K562 (cell line): Measurements from ENCODE around the gene GFRA1. TPM values are rescaled to one million over a fixed set of nuclear protein-coding genes. Genes with fewer than 3 reads are reported as not detected.

Source experiments
- ATAC-seq: fragments of 200-7000 bp; cut with Tn5 transposase; 3 replicates; pipeline ENCODE4 v1.9.1; 2020; ENCODE audit warnings: moderate library complexity
- BruUV-seq: library from RNA; stranded (reverse); fragments of 400-500 nt; replicated peaks from 2 replicates; lab custom pipeline; 2021; lab: Mats Ljungman, UMichigan
- CTCF ChIA-PET: fragments of 300-600 bp; formaldehyde crosslinking; extraction: SDS; loops from one replicate; lab custom pipeline; 2021; ENCODE audit warnings: low intra/inter-chr PET ratio; lab: Yijun Ruan, JAX
- POLR2A ChIA-PET: fragments of 300-600, 350-650 bp; sonication (Branson Sonifier 250); formaldehyde crosslinking; extraction: SDS; loops from one replicate; lab custom pipeline; 2021; ENCODE audit warnings: antibody characterized with exemption, inconsistent platforms; lab: Yijun Ruan, JAX
- DNase-seq, 4 experiments: peaks; one replicate each; pipeline versions ENCODE4 v3.0.0 to v3.0.0-alpha.2; 2011 to 2018; ENCODE audit warnings: low spot score in 3 of 4, mixed read lengths in 3 of 4; ENCODE audit errors: extremely low read depth in 1 of 4
- FAIRE-seq: peaks from 2 replicates; lab custom pipeline; 2011; peaks lifted over from hg19 to GRCh38; lab: Jason Lieb, UNC
- H2AFZ ChIP-seq: 2 replicates; pipeline ENCODE4 v1.6.0; 2011; ENCODE audit warnings: low read depth, low read length, control low read depth, inconsistent platforms
- H3K27ac ChIP-seq: fragments of 200-600 bp; 3 replicates; pipeline ENCODE4 v1.8.0; 2011; ENCODE audit warnings: low read depth, mild to moderate bottlenecking, control low read depth, inconsistent platforms, low read length, moderate library complexity, mixed read lengths; ENCODE audit errors: extremely low read depth
- H3K27me3 ChIP-seq, 2 experiments: fragments of 300-600 bp in 1 of 2; 2 replicates in 1 of 2; 3 replicates in 1 of 2; pipeline versions ENCODE4 v1.6.0 to v1.8.0; 2011; ENCODE audit warnings: inconsistent platforms in 2 of 2, low read length in 2 of 2, mild to moderate bottlenecking in 1 of 2, mixed read lengths in 1 of 2, moderate library complexity in 1 of 2; ENCODE audit not compliant: control insufficient read depth in 2 of 2, insufficient read depth in 2 of 2
- H3K36me3 ChIP-seq: fragments of 300-600 bp; 3 replicates; pipeline ENCODE4 v1.8.0; 2011; ENCODE audit warnings: mild to moderate bottlenecking, low read length, inconsistent platforms; ENCODE audit not compliant: control insufficient read depth, insufficient read depth
- H3K4me1 ChIP-seq, 2 experiments: fragments of 200-600 bp in 1 of 2; replicated peaks in 1 of 2; 2 replicates in 1 of 2; 3 replicates in 1 of 2; pipeline versions ENCODE4 v1.5.1 to v1.8.0; 2011; ENCODE audit warnings: inconsistent platforms in 2 of 2, low read length in 2 of 2, mild to moderate bottlenecking in 1 of 2, mixed read lengths in 1 of 2, moderate library complexity in 1 of 2; ENCODE audit not compliant: control insufficient read depth in 2 of 2, insufficient read depth in 2 of 2
- H3K4me2 ChIP-seq: 2 replicates; pipeline ENCODE4 v1.6.1; 2011; ENCODE audit warnings: low read length, control low read depth, inconsistent platforms, mixed read lengths; ENCODE audit not compliant: insufficient read depth
- H3K4me3 ChIP-seq: fragments of 200-600 bp; sonication (generic), shearing (Covaris generic); 2 replicates; pipeline ENCODE4 v1.5.1; 2016; ENCODE audit warnings: control low read depth, inconsistent platforms
- H3K79me2 ChIP-seq: fragments of 200-600 bp; 3 replicates; pipeline ENCODE4 v1.8.0; 2011; ENCODE audit warnings: low read length, inconsistent platforms; ENCODE audit not compliant: control insufficient read depth, insufficient read depth
- H3K9ac ChIP-seq, 2 experiments: 2 replicates each; pipeline versions ENCODE4 v1.6.0 to v1.6.1; 2011; ENCODE audit warnings: low read depth in 2 of 2, low read length in 2 of 2, control low read depth in 1 of 2, inconsistent platforms in 1 of 2, mild to moderate bottlenecking in 1 of 2, mixed read lengths in 1 of 2; ENCODE audit not compliant: insufficient read depth in 1 of 2
- H3K9me1 ChIP-seq: one replicate; pipeline ENCODE4 v1.6.0; 2011; ENCODE audit warnings: inconsistent platforms, mild to moderate bottlenecking, low read length, moderate library complexity; ENCODE audit not compliant: control insufficient read depth, insufficient read depth
- H3K9me3 ChIP-seq: replicated peaks from 2 replicates; pipeline ENCODE4 v1.5.1; 2011; ENCODE audit warnings: low read depth, low read length, inconsistent platforms; ENCODE audit not compliant: control insufficient read depth, insufficient read depth
- H4K20me1 ChIP-seq: replicated peaks from 2 replicates; pipeline ENCODE4 v1.6.1; 2011; ENCODE audit warnings: low read length, inconsistent platforms, mixed read lengths; ENCODE audit not compliant: control insufficient read depth, insufficient read depth
- CHAMP1 ChIP-seq: fragments of 450-650 bp; IDR thresholded peaks from 2 replicates; pipeline ENCODE4 v1.6.1; 2016; ENCODE audit warnings: mild to moderate bottlenecking
- FOXA1 ChIP-seq: fragments of 450-650 bp; IDR thresholded peaks from 2 replicates; pipeline ENCODE4 v1.6.1; 2016; ENCODE audit warnings: mild to moderate bottlenecking, borderline replicate concordance
- JUND ChIP-seq, 2 experiments: IDR thresholded peaks; 2 replicates in 1 of 2; 3 replicates in 1 of 2; pipeline ENCODE4 v1.6.1; 2011; ENCODE audit warnings: borderline replicate concordance in 2 of 2, low read depth in 2 of 2, low read length in 2 of 2, improper control_type of control experiment in 1 of 2, missing biosample characterization in 1 of 2, missing genetic modification characterization in 1 of 2, missing genetic modification reagents in 1 of 2
- NCOA1 ChIP-seq: fragments of 450-650 bp; IDR thresholded peaks from 2 replicates; pipeline ENCODE4 v1.6.1; 2016; ENCODE audit warnings: low read depth
- NCOA6 ChIP-seq: fragments of 450-650 bp; IDR thresholded peaks from 2 replicates; pipeline ENCODE4 v1.6.1; 2017; ENCODE audit warnings: mild to moderate bottlenecking
- NFATC3 ChIP-seq: fragments of 450-650 bp; IDR thresholded peaks from 2 replicates; pipeline ENCODE4 v1.6.1; 2017; ENCODE audit warnings: mild to moderate bottlenecking
- NR3C1 ChIP-seq: sonication (generic); formaldehyde crosslinking; IDR thresholded peaks from 2 replicates; pipeline ENCODE4 v1.8.1; 2022; ENCODE audit warnings: missing genetic modification reagents
- POLR2H ChIP-seq: IDR thresholded peaks from 2 replicates; pipeline ENCODE4 v1.6.1; 2016; ENCODE audit warnings: missing genetic modification characterization, low read depth, mild to moderate bottlenecking, control low read depth, missing compliant biosample characterization, moderate library complexity
- SMARCE1 ChIP-seq: fragments of 450-650 bp; IDR thresholded peaks from 2 replicates; pipeline ENCODE4 v1.7.1; 2016; ENCODE audit warnings: mild to moderate bottlenecking
- TSC22D4 ChIP-seq: fragments of 450-650 bp; IDR thresholded peaks from 2 replicates; pipeline ENCODE4 v1.6.1; 2016; ENCODE audit warnings: missing genetic modification characterization, missing biosample characterization, control low read depth
- YBX1 ChIP-seq: fragments of 450-650 bp; IDR thresholded peaks from 2 replicates; pipeline ENCODE4 v1.7.1; 2016; ENCODE audit warnings: mild to moderate bottlenecking
- ZFP36 ChIP-seq: fragments of 150-350 bp; IDR thresholded peaks from 2 replicates; pipeline ENCODE4 v1.6.1; 2018; ENCODE audit warnings: low read length, low read depth; ENCODE audit not compliant: partially characterized antibody
- WGBS: fragments of 100-300 bp; shearing (Covaris generic); methylation state at CpG from one replicate; pipeline ENCODE4 v1.1.6; 2016; ENCODE audit warnings: low coverage, mixed read lengths; ENCODE audit not compliant: insufficient coverage; ENCODE audit errors: missing lambda C conversion rate; 5-methylcytosine and 5-hydroxymethylcytosine counted together
- in situ Hi-C: fragments of 300-500 bp; cut with MboI; formaldehyde crosslinking; loops from 4 replicates; pipeline ENCODE4 v1.15.0; 2018; ENCODE audit warnings: inconsistent platforms, mixed read lengths
- intact Hi-C: fragments of 100-400 bp; cut with micrococcal nuclease; formaldehyde crosslinking; loops from 2 replicates; pipeline ENCODE4 v1.14.2; 2022
- polyA plus RNA-seq, 8 experiments: library from polyadenylated mRNA; depleted of rRNA in 4 of 8; stranded (reverse) in 5 of 8; unstranded in 3 of 8; fragments of >200 nt; fragmentation: Nextera tagmentation in 2 of 8; fragmentation: Illumina TruSeq in 1 of 8; extraction: Ambion mirVana in 2 of 8; extraction: Trizol in 1 of 8; gene quantifications; 2 replicates each; pipeline versions ENCODE4 v1.2.1 to v1.2.3, GENCODE V29; 2011 to 2014; ENCODE audit warnings: inconsistent platforms in 1 of 8, missing spikeins in 1 of 8
- total RNA-seq, 7 experiments: library from RNA; depleted of rRNA in 6 of 7; stranded (reverse); fragments of >200 nt in 6 of 7; fragmentation: Illumina TruSeq in 2 of 7; extraction: Trizol in 2 of 7; gene quantifications; 2 replicates each; pipeline versions ENCODE4 v1.2.1 to v1.2.3, GENCODE V29; 2011 to 2021; ENCODE audit warnings: low replicate concordance in 1 of 7
- TF ChIP-seq, protein P1 (sequence below), 3 experiments: IDR thresholded peaks in 2 of 3; conservative IDR thresholded peaks in 1 of 3; 2 replicates each; pipeline ENCODE4 v1.5.1; 2011 to 2012; ENCODE audit warnings: low read length in 3 of 3, mild to moderate bottlenecking in 3 of 3, control low read depth in 2 of 3, improper control_type of control experiment in 1 of 3, inconsistent platforms in 1 of 3, low read depth in 1 of 3, mixed read lengths in 1 of 3, moderate library complexity in 1 of 3; ENCODE audit not compliant: insufficient read depth in 2 of 3

GFRA1 gene
- total and polyA plus RNA-seq, 9 of the 15 experiments (the other 6 are each of a cell fraction or from before 2014, with no cell fraction given) = 0.04 TPM; not detected in 8

- no peaks in the 10 kb centered on the region for H3K27me3 ChIP-seq
- FAIRE-seq (no peak), DNase-seq (no peak), ATAC-seq (no peak)
- H3K9ac ChIP-seq = no peak overlapping the region
- H3K4me2 ChIP-seq = no peak overlapping the region
- H3K9me3 ChIP-seq = no peaks in the 10 kb centered on the region
- CTCF ChIA-PET = no interaction called here
- no peaks in the 10 kb centered on the region for H3K4me1 ChIP-seq
- H3K79me2 ChIP-seq = no peaks in the 10 kb centered on the region
- H3K9me1 ChIP-seq = no peaks in the 10 kb centered on the region
- 0% methylated on average over 3 of the region's 3 CpGs for WGBS
- in situ Hi-C loops = no loop called here
- TF ChIP-seq NR3C1 (CRISPR knock-in tag) = no peak
- H3K27ac ChIP-seq = no peak overlapping the region
- intact Hi-C loops = no loop called here
- POLR2A ChIA-PET = no interaction called here
- no peaks in the 10 kb centered on the region for H4K20me1 ChIP-seq
- H3K36me3 ChIP-seq = no peaks in the 10 kb centered on the region
- H2AFZ ChIP-seq = no peak overlapping the region
- no TSS peak for BruUV-seq
- H3K4me3 ChIP-seq = no peak overlapping the region
Measured at GRCh38 chr10:116298586-116298985, 25.6 kb upstream of the GFRA1 start.

DNA sequence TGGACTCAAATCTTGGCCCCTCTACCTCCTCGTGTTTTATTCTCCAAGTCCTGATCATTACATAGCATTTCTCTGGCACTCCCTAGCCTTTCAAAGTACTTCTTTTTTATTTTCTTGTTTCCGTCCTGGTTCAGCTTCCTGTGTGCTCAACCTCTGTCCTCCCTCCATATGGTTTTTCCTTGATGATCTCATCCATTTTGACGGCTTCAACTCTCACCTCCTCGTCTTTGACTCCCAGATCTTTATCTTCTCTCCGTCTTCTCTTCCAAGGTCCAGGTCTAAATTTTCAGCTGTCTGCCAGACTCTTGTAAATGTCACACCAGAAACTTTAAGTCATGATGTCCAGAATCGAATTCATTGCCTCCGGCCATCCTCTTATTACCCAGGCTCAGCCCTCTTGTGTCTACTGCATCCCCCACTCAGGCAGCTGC, 23.3 kb upstream of the GFRA1 start:
- Histone ChIP-seq H3K79me2 (no peaks in the 10 kb centered on the region), H3K27me3 (no peaks in the 10 kb centered on the region), H3K4me3 (no peak overlapping the region), H3K27ac (no peak overlapping the region), H3K36me3 (no peaks in the 10 kb centered on the region), H3K9me1 (no peaks in the 10 kb centered on the region), H3K9ac (no peak overlapping the region), H4K20me1 (no peaks in the 10 kb centered on the region), H2AFZ (no peak overlapping the region), H3K4me1 (no peaks in the 10 kb centered on the region), H3K4me2 (no peak overlapping the region), H3K9me3 (no peaks in the 10 kb centered on the region)
- in situ Hi-C loops (no loop called here), intact Hi-C loops (no loop called here)
- no peak for DNase-seq
- no peak for FAIRE-seq
- CTCF ChIA-PET = no interaction called here
- BruUV-seq = no TSS peak
- ATAC-seq = no peak
- WGBS = 0% methylated on average over 6 of the region's 7 CpGs
- POLR2A ChIA-PET = no interaction called here
- TF ChIP-seq TSC22D4 (tag) (no peak), FOXA1 (no peak), POLR2H (no peak), SMARCE1 (no peak), NCOA6 (no peak), ZFP36 (no peak), NCOA1 (no peak), NFATC3 (no peak), CHAMP1 (no peak), YBX1 (no peak), JUND (IDR thresholded peaks at IDR 0.05; ENCODE audit: borderline replicate concordance, low read depth, low read length) (no peak), JUND (tag; IDR thresholded peaks at IDR 0.05; ENCODE audit: borderline replicate concordance, low read depth, low read length) (no peak)
- TF ChIP-seq, protein P1, sequence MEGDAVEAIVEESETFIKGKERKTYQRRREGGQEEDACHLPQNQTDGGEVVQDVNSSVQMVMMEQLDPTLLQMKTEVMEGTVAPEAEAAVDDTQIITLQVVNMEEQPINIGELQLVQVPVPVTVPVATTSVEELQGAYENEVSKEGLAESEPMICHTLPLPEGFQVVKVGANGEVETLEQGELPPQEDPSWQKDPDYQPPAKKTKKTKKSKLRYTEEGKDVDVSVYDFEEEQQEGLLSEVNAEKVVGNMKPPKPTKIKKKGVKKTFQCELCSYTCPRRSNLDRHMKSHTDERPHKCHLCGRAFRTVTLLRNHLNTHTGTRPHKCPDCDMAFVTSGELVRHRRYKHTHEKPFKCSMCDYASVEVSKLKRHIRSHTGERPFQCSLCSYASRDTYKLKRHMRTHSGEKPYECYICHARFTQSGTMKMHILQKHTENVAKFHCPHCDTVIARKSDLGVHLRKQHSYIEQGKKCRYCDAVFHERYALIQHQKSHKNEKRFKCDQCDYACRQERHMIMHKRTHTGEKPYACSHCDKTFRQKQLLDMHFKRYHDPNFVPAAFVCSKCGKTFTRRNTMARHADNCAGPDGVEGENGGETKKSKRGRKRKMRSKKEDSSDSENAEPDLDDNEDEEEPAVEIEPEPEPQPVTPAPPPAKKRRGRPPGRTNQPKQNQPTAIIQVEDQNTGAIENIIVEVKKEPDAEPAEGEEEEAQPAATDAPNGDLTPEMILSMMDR (IDR thresholded peaks at IDR 0.05 in 2 of 3, conservative IDR thresholded peaks at IDR 0.05 in 1 of 3; ENCODE audit: insufficient read depth in 2 of 3, low read depth in 1 of 3, low read length in 3 of 3) = no peak
